ENCODE data around the gene KRT83. TPM values are rescaled to one million over a fixed set of nuclear protein-coding genes. Genes with fewer than 3 reads are reported as not detected.

Gene KRT83
- total RNA-seq = under 0.01 TPM in 1 of 2 replicates, not detected in the other

GRCh38 chr12:52320784-52321400 lies at the start of gene KRT83:
Gene KRT83, minus strand, starts transcription at chr12:52321398. Its CDS starts 63 bp downstream, at chr12:52321335.

GRCh38 chr12:52366738-52367485 lies 45.7 kb upstream of the KRT83 start, which contains the start of gene KRT85:
Gene KRT85, minus strand, starts transcription at chr12:52367481. Its CDS starts 76 bp downstream, at chr12:52367405.

GRCh38 chr12:52291267-52291935 lies 29.8 kb downstream of the KRT83 start, which contains the start of gene KRT81:
Gene KRT81, minus strand, starts transcription at chr12:52291534. Its CDS starts 69 bp downstream, at chr12:52291465.

GRCh38 chr12:52274521-52275120 lies 46.6 kb downstream of the KRT83 start, which contains the start of gene KRT86:
Gene KRT86, plus strand, starts transcription at chr12:52274645. Its CDS starts 27,272 bp downstream, at chr12:52301917.

Other genes starting within 250 kb of the KRT83 start
- gene SMIM41, start 241.7 kb downstream of the KRT83 start, total RNA-seq = 0.19 TPM in 1 of 2 replicates, not detected in the other
- 0.38 and 1.1 TPM in 2 replicates for gene KRT80, start 129.4 kb downstream of the KRT83 start, total RNA-seq
- 18.6 and 80.3 TPM in 2 replicates for gene KRT7, start 88.2 kb downstream of the KRT83 start, total RNA-seq
- 0.19 and 0.85 TPM in 2 replicates for gene KRT86, start 46.8 kb downstream of the KRT83 start, total RNA-seq
- gene KRT81, start 29.9 kb downstream of the KRT83 start, total RNA-seq = under 0.01 and 0.96 TPM in 2 replicates
- gene KRT85, start 46.1 kb upstream of the KRT83 start, total RNA-seq = not detected in 2 replicates
- not detected in 2 replicates for gene KRT84, start 64.3 kb upstream of the KRT83 start, total RNA-seq
- not detected in 2 replicates for gene KRT82, start 84.9 kb upstream of the KRT83 start, total RNA-seq
- gene KRT75, start 113.0 kb upstream of the KRT83 start, total RNA-seq = not detected in 2 replicates
- not detected in 2 replicates for gene KRT6B, start 130.7 kb upstream of the KRT83 start, total RNA-seq
- not detected in 2 replicates for gene KRT6C, start 152.4 kb upstream of the KRT83 start, total RNA-seq
- gene KRT6A, start 171.9 kb upstream of the KRT83 start, total RNA-seq = 0.96 and 1.4 TPM in 2 replicates
- 1.4 and 2.3 TPM in 2 replicates for gene KRT5, start 199.0 kb upstream of the KRT83 start, total RNA-seq
- gene KRT71, start 231.7 kb upstream of the KRT83 start, total RNA-seq = not detected in 2 replicates

Data from regular cardiac myocyte (primary cell).